K562 (cell line): Measurements from ENCODE around the gene SNRPD2.

Experiments used
- CBX1 ChIP-seq: sonication (generic); IDR thresholded peaks from 2 replicates; pipeline ENCODE4 v1.6.1; 2016; ENCODE audit warnings: antibody characterized with exemption, low read depth, mild to moderate bottlenecking
- CHD1 ChIP-seq: fragments of 200-600 bp; sonication (generic); IDR thresholded peaks from one replicate; pipeline ENCODE4 v1.6.1; 2012; ENCODE audit warnings: mild to moderate bottlenecking, moderate library complexity, low read length, inconsistent platforms
- CTCF ChIP-seq, 3 experiments: IDR thresholded peaks in 2 of 3; conservative IDR thresholded peaks in 1 of 3; 2 replicates each; pipeline ENCODE4 v1.5.1; 2011 to 2012; ENCODE audit warnings: low read length in 3 of 3, mild to moderate bottlenecking in 3 of 3, control low read depth in 2 of 3, improper control_type of control experiment in 1 of 3, inconsistent platforms in 1 of 3, low read depth in 1 of 3, mixed read lengths in 1 of 3, moderate library complexity in 1 of 3; ENCODE audit not compliant: insufficient read depth in 2 of 3
- MGA ChIP-seq: fragments of 450-650 bp; IDR thresholded peaks from 2 replicates; pipeline ENCODE4 v1.6.1; 2016; ENCODE audit warnings: mild to moderate bottlenecking, moderate library complexity
- NEUROD1 ChIP-seq: fragments of 150-350 bp; IDR thresholded peaks from 2 replicates; pipeline ENCODE4 v1.6.1; 2014; ENCODE audit warnings: borderline replicate concordance, low read length, low read depth; ENCODE audit not compliant: partially characterized antibody
- NFATC3 ChIP-seq: fragments of 450-650 bp; IDR thresholded peaks from 2 replicates; pipeline ENCODE4 v1.6.1; 2017; ENCODE audit warnings: mild to moderate bottlenecking
- POLR2AphosphoS5 ChIP-seq: IDR thresholded peaks from 2 replicates; pipeline ENCODE4 v1.6.1; 2011; ENCODE audit warnings: mild to moderate bottlenecking, low read depth, low read length, moderate library complexity; ENCODE audit not compliant: control insufficient read depth, insufficient read depth
- RAD21 ChIP-seq, 2 experiments: fragments of 250-450 bp in 1 of 2; fragments of 450-650 bp in 1 of 2; sonication (Bioruptor Pico) in 1 of 2; formaldehyde crosslinking in 1 of 2; IDR thresholded peaks in 1 of 2; conservative IDR thresholded peaks in 1 of 2; 2 replicates each; pipeline versions ENCODE4 v1.4.0 to v1.8.0; 2020 to 2022; ENCODE audit warnings: mild to moderate bottlenecking in 2 of 2, moderate library complexity in 1 of 2
- SMARCC2 ChIP-seq: fragments of 450-650 bp; IDR thresholded peaks from 2 replicates; pipeline ENCODE4 v1.6.1; 2017; ENCODE audit warnings: antibody characterized with exemption, moderate library complexity, mild to moderate bottlenecking, low read depth
- SP1 ChIP-seq: sonication (generic); formaldehyde crosslinking; IDR thresholded peaks from 2 replicates; pipeline ENCODE4 v1.8.1; 2022; ENCODE audit warnings: mild to moderate bottlenecking, missing genetic modification reagents
- ZNF79 ChIP-seq: fragments of 250-450 bp; sonication (Bioruptor Pico); IDR thresholded peaks from 2 replicates; pipeline ENCODE4 v1.4.0; 2020; ENCODE audit warnings: low read depth, mild to moderate bottlenecking, moderate library complexity

- TF ChIP-seq CTCF (IDR thresholded peaks at IDR 0.05 in 2 of 3, conservative IDR thresholded peaks at IDR 0.05 in 1 of 3; ENCODE audit: insufficient read depth in 2 of 3, low read depth in 1 of 3, low read length in 3 of 3) = no peak
- no peak for TF ChIP-seq CHD1
- TF ChIP-seq CBX1 = no peak
- no peak for TF ChIP-seq SMARCC2
- TF ChIP-seq RAD21 (CRISPR knock-in tag; conservative IDR thresholded peaks at IDR 0.05 in 1 of 2, IDR thresholded peaks at IDR 0.05 in 1 of 2) = no peak
- no peak for TF ChIP-seq SP1 (CRISPR knock-in tag)
- TF ChIP-seq NFATC3 = no peak
- TF ChIP-seq ZNF79 = no peak
- no peak for TF ChIP-seq POLR2AphosphoS5
- TF ChIP-seq NEUROD1 = no peak
- TF ChIP-seq MGA = no peak
Measured at GRCh38 chr19:45710356-45711130, 18.8 kb upstream of the SNRPD2 start.
